Ishikawa (cell line): ENCODE measurements around the gene SHQ1.

Source experiments
- CEBPB ChIP-seq: IDR thresholded peaks from 2 replicates; pipeline ENCODE4 v1.6.1; 2012
- CREB1 ChIP-seq: IDR thresholded peaks from 2 replicates; pipeline ENCODE4 v1.6.1; 2012; ENCODE audit warnings: low read depth
- EGR1 ChIP-seq: IDR thresholded peaks from 2 replicates; pipeline ENCODE4 v1.6.1; 2012
- EP300 ChIP-seq: IDR thresholded peaks from 2 replicates; pipeline ENCODE4 v1.6.1; 2012; ENCODE audit warnings: borderline replicate concordance
- FOXM1 ChIP-seq: IDR thresholded peaks from 2 replicates; pipeline ENCODE4 v1.6.1; 2012; ENCODE audit warnings: low read depth, borderline replicate concordance
- NFIC ChIP-seq: IDR thresholded peaks from 2 replicates; pipeline ENCODE4 v1.6.1; 2012
- RAD21 ChIP-seq: IDR thresholded peaks from 2 replicates; pipeline ENCODE4 v1.6.1; 2012; ENCODE audit warnings: low read depth
- REST ChIP-seq: IDR thresholded peaks from 2 replicates; pipeline ENCODE4 v1.6.1; 2012; ENCODE audit warnings: low read depth, mild to moderate bottlenecking
- TAF1 ChIP-seq: IDR thresholded peaks from 2 replicates; pipeline ENCODE4 v1.6.1; 2012; ENCODE audit warnings: low read depth, mild to moderate bottlenecking
- TCF12 ChIP-seq: IDR thresholded peaks from 2 replicates; pipeline ENCODE4 v1.6.1; 2012; ENCODE audit warnings: low read depth
- TEAD4 ChIP-seq: IDR thresholded peaks from 2 replicates; pipeline ENCODE4 v1.6.1; 2012
- USF1 ChIP-seq: IDR thresholded peaks from 2 replicates; pipeline ENCODE4 v1.6.1; 2012
- YY1 ChIP-seq: IDR thresholded peaks from 2 replicates; pipeline ENCODE4 v1.6.1; 2012; ENCODE audit warnings: low read depth
- ZBTB7A ChIP-seq: IDR thresholded peaks from 2 replicates; pipeline ENCODE4 v1.6.1; 2012; ENCODE audit warnings: low read depth
- TF ChIP-seq, protein P1 (sequence below): IDR thresholded peaks from 2 replicates; pipeline ENCODE4 v1.6.1; 2012

The SHQ1 gene

DNA sequence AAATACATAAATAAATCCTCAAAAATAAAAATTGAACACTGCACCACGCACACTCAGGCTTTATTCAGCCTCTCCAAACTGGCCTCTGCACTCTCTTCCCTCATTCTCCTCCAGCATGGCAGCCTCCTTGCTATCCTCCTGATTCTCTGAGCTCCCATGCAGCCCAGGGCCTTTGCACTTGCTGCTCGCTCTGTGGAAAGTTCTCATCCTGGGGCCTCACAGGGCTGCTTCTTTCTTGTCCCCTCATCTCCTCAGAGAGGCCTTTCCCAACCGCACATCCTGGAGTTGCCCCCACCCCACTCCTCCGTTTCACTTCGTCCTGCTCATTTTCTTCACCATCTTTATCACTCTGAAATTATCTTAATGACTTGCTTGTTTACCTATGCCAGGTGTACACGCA is 123.0 kb downstream of the SHQ1 start:
- TF ChIP-seq CEBPB (no peak), TEAD4 (no peak), NFIC (no peak), EP300 (no peak)

GRCh38 chr3:72724070-72724469 is 124.2 kb downstream of the SHQ1 start:
- TF ChIP-seq TCF12 (no peak), TEAD4 (no peak), YY1 (no peak), REST (no peak), CEBPB (no peak), EGR1 (no peak), CREB1 (no peak), USF1 (no peak), FOXM1 (no peak)
- TF ChIP-seq, protein P1, sequence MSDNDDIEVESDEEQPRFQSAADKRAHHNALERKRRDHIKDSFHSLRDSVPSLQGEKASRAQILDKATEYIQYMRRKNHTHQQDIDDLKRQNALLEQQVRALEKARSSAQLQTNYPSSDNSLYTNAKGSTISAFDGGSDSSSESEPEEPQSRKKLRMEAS: no peak

DNA sequence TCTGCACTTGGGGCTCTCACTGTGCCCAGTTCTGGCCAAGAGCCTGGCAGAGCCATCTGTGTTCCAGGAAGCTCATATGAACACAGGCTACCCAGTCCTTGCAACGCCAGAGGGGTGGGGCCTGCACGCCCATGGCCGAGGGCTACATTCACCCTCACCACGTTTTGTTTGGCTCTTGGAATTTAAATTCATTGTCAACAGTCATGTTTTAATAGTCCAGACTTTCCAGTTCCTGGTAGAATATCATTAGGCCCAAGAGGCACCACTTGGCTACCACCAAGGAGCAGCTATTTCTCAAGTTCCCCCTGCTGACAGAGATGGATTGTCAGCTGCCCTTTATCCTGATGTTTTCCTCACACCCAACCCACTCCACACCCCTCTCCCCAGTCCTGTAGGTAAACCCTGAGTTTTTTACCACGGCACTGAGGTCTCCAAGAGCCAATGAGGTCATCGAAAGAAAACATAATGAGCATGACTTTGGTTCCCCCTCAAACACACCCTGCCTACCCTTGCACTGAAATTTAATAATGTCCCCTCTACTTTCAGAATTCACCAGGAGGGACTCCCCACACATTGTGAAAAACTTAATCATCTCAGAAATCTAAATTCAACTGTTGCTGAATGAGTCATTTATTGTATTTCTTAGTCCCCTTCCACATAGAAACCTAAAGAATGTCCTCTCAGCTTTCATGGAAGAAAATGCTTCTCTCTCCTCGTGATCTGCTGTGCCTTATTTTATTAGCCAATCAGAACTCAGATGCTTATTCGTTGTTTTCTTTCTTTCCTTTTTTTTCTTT is 125.1 kb downstream of the SHQ1 start:
- no peak for TF ChIP-seq CREB1
- TF ChIP-seq NFIC: no peak
- peak; percentile 48; the same call in 1 of the 2 replicates for TF ChIP-seq USF1
- TF ChIP-seq FOXM1: no peak
- no peak for TF ChIP-seq YY1
- no peak for TF ChIP-seq TAF1
- no peak for TF ChIP-seq TEAD4
- no peak for TF ChIP-seq EP300
- TF ChIP-seq ZBTB7A: no peak
- TF ChIP-seq REST: no peak
- TF ChIP-seq RAD21: no peak
- no peak for TF ChIP-seq CEBPB
- TF ChIP-seq, protein P1: peak; percentile 10; the same call in 1 of the 2 replicates
- no peak for TF ChIP-seq EGR1
- TF ChIP-seq TCF12: no peak

GRCh38 chr3:72721683-72722381 is 126.4 kb downstream of the SHQ1 start:
- TF ChIP-seq TEAD4: no peak
- no peak for TF ChIP-seq RAD21

GRCh38 chr3:72720566-72720965 is 127.7 kb downstream of the SHQ1 start:
- TF ChIP-seq NFIC (no peak), REST (no peak), TCF12 (no peak), CEBPB (no peak), TEAD4 (no peak), YY1 (no peak), EP300 (no peak), ZBTB7A (no peak), CREB1 (no peak), RAD21 (no peak), FOXM1 (no peak), TAF1 (no peak), EGR1 (no peak), USF1 (no peak)
- TF ChIP-seq, protein P1: no peak
